Measurements from ENCODE around the gene DPP4. TPM values are rescaled to one million over a fixed set of nuclear protein-coding genes. Genes with fewer than 3 reads are reported as not detected.
"Not testable (repeated sequence)": the region's sequence is repeated elsewhere in the genome, so short reads cannot be mapped to it uniquely, and the experiment has no call there.

DPP4 gene
- total RNA-seq, 2 experiments from 2014 or later = not detected

DNA sequence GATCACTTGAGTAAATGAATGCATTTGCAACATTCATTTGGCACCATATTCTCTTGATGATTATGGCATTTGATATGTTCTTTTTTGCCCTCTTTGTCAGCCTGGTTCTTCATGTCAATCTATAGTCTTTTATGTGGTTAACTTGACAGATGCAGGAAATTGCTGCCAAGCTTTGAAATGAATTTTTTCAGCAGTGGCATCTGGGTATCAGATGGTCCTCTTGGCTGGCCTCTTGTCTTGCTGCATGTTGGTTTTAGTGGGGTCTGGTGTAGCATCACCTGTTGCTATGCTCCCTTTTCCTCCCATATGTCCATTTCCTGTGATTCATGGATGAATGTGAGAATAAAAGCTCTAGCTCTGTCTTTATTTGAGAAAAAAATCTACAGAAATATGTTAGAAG lies 119.9 kb downstream of the DPP4 start:
- Histone ChIP-seq H3K36me3 (ENCODE audit: insufficient read depth, low read length) (no peaks in the 10 kb centered on the region), H2AFZ (ENCODE audit: low read length) (no peak overlapping the region), H3K4me3 (ENCODE audit: low read depth, low read length, poor library complexity, severe bottlenecking) (no peak overlapping the region), H3K79me2 (ENCODE audit: insufficient read depth, low read depth, low read length) (no peaks in the 10 kb centered on the region), H4K20me1 (ENCODE audit: insufficient read depth, low read length) (no peaks in the 10 kb centered on the region), H3K9me3 (ENCODE audit: low read length) (no peaks in the 10 kb centered on the region), H3K4me1 (ENCODE audit: insufficient read depth, low read length, poor library complexity, severe bottlenecking) (no peaks in the 10 kb centered on the region), H3K9me2 (ENCODE audit: insufficient read depth, low read length) (no peaks in the 10 kb centered on the region), H3K27ac (ENCODE audit: low read depth, low read length, poor library complexity, severe bottlenecking) (no peak overlapping the region), H3K4me2 (ENCODE audit: low read length) (no peak overlapping the region)
- ChIA-PET POLR2A (interaction anchor here (0.6 to 0.8 kb wide), 4 partner anchors 9 to 673 kb away, joined by 3 to 5 read pairs (median 3); no protein-coding TSS in a partner anchor), CTCF (ENCODE audit: unreplicated experiment) (no interaction called here)
- DNase-seq (ENCODE audit: low spot score) = no peak
- intact Hi-C loops (cut with micrococcal nuclease; ENCODE audit: unreplicated experiment) = no loop called here
- TF ChIP-seq CTCF (conservative IDR thresholded peaks at IDR 0.05; ENCODE audit: low read length) = no peak
- TF ChIP-seq EZH2phosphoT487 (IDR thresholded peaks at IDR 0.05; ENCODE audit: borderline replicate concordance, low read depth, low read length) = no peak
- BruUV-seq (replicated peaks) = no TSS peak

GRCh38 chr2:161953367-161953766 lies 120.6 kb downstream of the DPP4 start:
- H3K9me3 ChIP-seq (ENCODE audit: low read length); CTCF ChIA-PET (ENCODE audit: unreplicated experiment); BruUV-seq (replicated peaks); H3K4me3 ChIP-seq (ENCODE audit: low read depth, low read length, poor library complexity, severe bottlenecking); intact Hi-C loops (cut with micrococcal nuclease; ENCODE audit: unreplicated experiment); H4K20me1 ChIP-seq (ENCODE audit: insufficient read depth, low read length); H2AFZ ChIP-seq (ENCODE audit: low read length); H3K4me1 ChIP-seq (ENCODE audit: insufficient read depth, low read length, poor library complexity, severe bottlenecking); H3K79me2 ChIP-seq (ENCODE audit: insufficient read depth, low read depth, low read length); H3K36me3 ChIP-seq (ENCODE audit: insufficient read depth, low read length); H3K9me2 ChIP-seq (ENCODE audit: insufficient read depth, low read length); DNase-seq (ENCODE audit: low spot score); H3K4me2 ChIP-seq (ENCODE audit: low read length); H3K27ac ChIP-seq (ENCODE audit: low read depth, low read length, poor library complexity, severe bottlenecking): not testable (repeated sequence)
- POLR2A ChIA-PET = interaction anchor here (0.7 kb wide), 1 partner anchor 672 kb away, joined by 3 read pairs; no protein-coding TSS in a partner anchor

DNA sequence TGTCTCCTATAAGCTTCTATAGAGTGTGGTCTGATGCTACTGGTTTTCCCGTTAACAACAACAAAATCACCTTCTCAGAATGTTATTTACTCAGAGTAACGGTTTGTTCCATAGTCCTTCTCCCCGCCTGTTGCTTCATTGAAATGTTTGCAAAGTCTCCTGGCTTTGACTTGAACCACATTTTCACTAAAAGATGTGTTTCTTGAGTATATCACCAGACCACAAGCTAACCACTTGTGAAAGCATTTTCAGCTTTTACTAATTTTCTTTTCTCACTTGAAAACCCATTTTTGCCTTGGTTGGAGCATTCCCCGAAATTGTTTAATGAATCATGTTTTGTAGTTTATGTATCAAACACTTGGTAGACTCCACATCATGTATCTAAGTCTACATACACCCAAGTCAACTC lies 121.2 kb downstream of the DPP4 start:
- no peaks in the 10 kb centered on the region for H3K9me3 ChIP-seq (ENCODE audit: low read length)
- intact Hi-C loops (cut with micrococcal nuclease; ENCODE audit: unreplicated experiment) = no loop called here
- no peak overlapping the region for H3K27ac ChIP-seq (ENCODE audit: low read depth, low read length, poor library complexity, severe bottlenecking)
- no peak overlapping the region for H3K4me2 ChIP-seq (ENCODE audit: low read length)
- POLR2A ChIA-PET = no interaction called here
- no TSS peak for BruUV-seq (replicated peaks)
- H2AFZ ChIP-seq (ENCODE audit: low read length) = no peak overlapping the region
- DNase-seq (ENCODE audit: low spot score) = no peak
- CTCF ChIA-PET (ENCODE audit: unreplicated experiment) = no interaction called here
- H4K20me1 ChIP-seq (ENCODE audit: insufficient read depth, low read length) = no peaks in the 10 kb centered on the region
- no peaks in the 10 kb centered on the region for H3K9me2 ChIP-seq (ENCODE audit: insufficient read depth, low read length)
- TF ChIP-seq CTCF (conservative IDR thresholded peaks at IDR 0.05; ENCODE audit: low read length) = no peak
- no peak for TF ChIP-seq EZH2phosphoT487 (IDR thresholded peaks at IDR 0.05; ENCODE audit: borderline replicate concordance, low read depth, low read length)
- H3K36me3 ChIP-seq (ENCODE audit: insufficient read depth, low read length) = no peaks in the 10 kb centered on the region
- no peaks in the 10 kb centered on the region for H3K79me2 ChIP-seq (ENCODE audit: insufficient read depth, low read depth, low read length)
- no peak overlapping the region for H3K4me3 ChIP-seq (ENCODE audit: low read depth, low read length, poor library complexity, severe bottlenecking)
- H3K4me1 ChIP-seq (ENCODE audit: insufficient read depth, low read length, poor library complexity, severe bottlenecking) = no peaks in the 10 kb centered on the region

All from OCI-LY7 (cell line).